ENCODE measurements around the gene DEFB116.

The DEFB116 gene

DNA sequence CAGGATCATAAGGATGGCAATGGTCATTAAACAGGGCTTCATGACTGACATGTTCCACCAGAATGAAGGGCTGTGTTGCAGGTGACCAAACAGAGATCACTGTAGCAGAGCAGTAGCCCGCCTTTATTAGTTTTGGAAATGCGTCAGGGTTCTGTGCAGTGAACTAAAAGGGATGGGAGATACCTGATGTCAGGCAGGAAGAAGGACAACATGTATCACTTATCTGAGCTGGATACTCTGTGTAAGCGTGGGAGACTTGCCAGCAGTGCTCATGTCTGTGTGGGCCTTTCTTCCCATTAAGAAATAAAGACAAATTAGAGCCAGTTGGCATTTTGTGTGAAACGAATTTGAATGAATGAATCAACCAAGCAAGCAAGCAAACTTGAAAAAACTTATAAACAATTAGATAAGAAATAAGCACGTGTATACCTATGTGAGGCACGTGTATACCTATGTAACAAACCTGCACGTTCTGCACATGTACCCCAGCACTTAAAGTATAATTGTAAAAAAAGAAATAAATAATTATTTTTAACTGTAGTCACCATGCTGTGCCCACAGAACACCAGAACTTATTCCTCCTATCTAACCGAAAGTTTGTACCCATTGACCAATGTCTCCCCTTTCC, at the start of gene DEFB116:
Gene DEFB116 (minus strand): TSS at position 51 of the 628 bp plus-strand sequence. CDS start 0 bp downstream, at position 51.
- Histone ChIP-seq H3K9ac (ENCODE audit: low read length) (no peak within 1 kb of the TSS), H3K27me3 (replicated peaks; ENCODE audit: insufficient read depth, low read length) (no peaks in the 10 kb centered on the region), H3K4me3 (ENCODE audit: low read length) (no peak within 1 kb of the TSS), H3K4me2 (ENCODE audit: low read depth, low read length) (no peak within 1 kb of the TSS), H3K79me2 (ENCODE audit: low read length) (no peaks in the 10 kb centered on the region), H3F3A (ENCODE audit: insufficient read depth, low read length) (no peaks in the 10 kb centered on the region), H4K20me1 (ENCODE audit: insufficient read depth, low read length) (no peaks in the 10 kb centered on the region), H3K9me3 (replicated peaks; ENCODE audit: insufficient read depth, low read length) (no peaks in the 10 kb centered on the region), H2AFZ (ENCODE audit: low read length) (no peak within 1 kb of the TSS), H3K27ac (ENCODE audit: low read length) (no peak within 1 kb of the TSS), H3K9me2 (replicated peaks; ENCODE audit: insufficient read depth, low read length) (no peaks in the 10 kb centered on the region), H3K4me1 (ENCODE audit: low read length) (no peaks in the 10 kb centered on the region), H3K36me3 (replicated peaks; ENCODE audit: insufficient read depth, low read length) (no peaks in the 10 kb centered on the region)
- no peak for DNase-seq
- TF ChIP-seq EZH2 (optimal IDR thresholded peaks at IDR 0.05; ENCODE audit: low read depth, low read length) (no peak), EZH2phosphoT487 (IDR thresholded peaks at IDR 0.05; ENCODE audit: low read length) (no peak)
- TF ChIP-seq, protein P1, sequence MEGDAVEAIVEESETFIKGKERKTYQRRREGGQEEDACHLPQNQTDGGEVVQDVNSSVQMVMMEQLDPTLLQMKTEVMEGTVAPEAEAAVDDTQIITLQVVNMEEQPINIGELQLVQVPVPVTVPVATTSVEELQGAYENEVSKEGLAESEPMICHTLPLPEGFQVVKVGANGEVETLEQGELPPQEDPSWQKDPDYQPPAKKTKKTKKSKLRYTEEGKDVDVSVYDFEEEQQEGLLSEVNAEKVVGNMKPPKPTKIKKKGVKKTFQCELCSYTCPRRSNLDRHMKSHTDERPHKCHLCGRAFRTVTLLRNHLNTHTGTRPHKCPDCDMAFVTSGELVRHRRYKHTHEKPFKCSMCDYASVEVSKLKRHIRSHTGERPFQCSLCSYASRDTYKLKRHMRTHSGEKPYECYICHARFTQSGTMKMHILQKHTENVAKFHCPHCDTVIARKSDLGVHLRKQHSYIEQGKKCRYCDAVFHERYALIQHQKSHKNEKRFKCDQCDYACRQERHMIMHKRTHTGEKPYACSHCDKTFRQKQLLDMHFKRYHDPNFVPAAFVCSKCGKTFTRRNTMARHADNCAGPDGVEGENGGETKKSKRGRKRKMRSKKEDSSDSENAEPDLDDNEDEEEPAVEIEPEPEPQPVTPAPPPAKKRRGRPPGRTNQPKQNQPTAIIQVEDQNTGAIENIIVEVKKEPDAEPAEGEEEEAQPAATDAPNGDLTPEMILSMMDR (IDR thresholded peaks at IDR 0.05; ENCODE audit: low read length) = no peak

DNA sequence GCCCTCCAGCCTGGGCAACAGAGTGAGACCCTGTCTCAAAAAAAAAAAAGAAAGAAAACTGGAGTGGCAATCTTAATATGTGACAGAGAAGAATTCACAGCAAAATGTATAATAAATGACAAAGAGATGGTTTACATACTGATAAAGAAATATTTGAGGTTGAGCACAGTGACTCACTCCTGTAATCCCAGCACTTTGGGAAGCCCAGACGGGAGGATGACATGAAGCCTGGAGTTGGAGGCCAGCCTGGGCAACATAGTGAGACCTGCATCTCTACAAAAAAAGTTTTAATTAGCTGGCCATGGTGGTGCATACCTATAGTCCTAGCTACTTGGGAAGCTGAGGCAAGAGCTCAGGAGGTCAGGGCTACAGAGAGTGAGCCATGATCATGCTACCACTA, 47.6 kb upstream of the DEFB116 start:
- Histone ChIP-seq H3K4me1 (ENCODE audit: low read length) (no peaks in the 10 kb centered on the region), H3K79me2 (ENCODE audit: low read length) (no peaks in the 10 kb centered on the region), H3K9ac (ENCODE audit: low read length) (no peak overlapping the region), H3K9me2 (replicated peaks; ENCODE audit: insufficient read depth, low read length) (no peaks in the 10 kb centered on the region), H3K36me3 (replicated peaks; ENCODE audit: insufficient read depth, low read length) (no peaks in the 10 kb centered on the region), H3K27me3 (replicated peaks; ENCODE audit: insufficient read depth, low read length) (no peaks in the 10 kb centered on the region), H3K9me3 (replicated peaks; ENCODE audit: insufficient read depth, low read length) (no peaks in the 10 kb centered on the region), H4K20me1 (ENCODE audit: insufficient read depth, low read length) (no peaks in the 10 kb centered on the region), H3K4me2 (ENCODE audit: low read depth, low read length) (no peak overlapping the region), H3K4me3 (ENCODE audit: low read length) (no peak overlapping the region), H3F3A (ENCODE audit: insufficient read depth, low read length) (no peaks in the 10 kb centered on the region), H2AFZ (ENCODE audit: low read length) (no peak overlapping the region), H3K27ac (ENCODE audit: low read length) (no peak overlapping the region)
- no peak for DNase-seq
- TF ChIP-seq EZH2phosphoT487 (IDR thresholded peaks at IDR 0.05; ENCODE audit: low read length) = no peak
- TF ChIP-seq EZH2 (optimal IDR thresholded peaks at IDR 0.05; ENCODE audit: low read depth, low read length) = no peak
- TF ChIP-seq, protein P1 (IDR thresholded peaks at IDR 0.05; ENCODE audit: low read length) = no peak

- H3K9me2 ChIP-seq (replicated peaks; ENCODE audit: insufficient read depth, low read length) = no peaks in the 10 kb centered on the region
- H3K4me3 ChIP-seq (ENCODE audit: low read length) = no peak overlapping the region
- H3K27ac ChIP-seq (ENCODE audit: low read length) = no peak overlapping the region
- H2AFZ ChIP-seq (ENCODE audit: low read length) = no peak overlapping the region
- TF ChIP-seq, protein P1 (IDR thresholded peaks at IDR 0.05; ENCODE audit: low read length) = no peak
- no peak for TF ChIP-seq EZH2phosphoT487 (IDR thresholded peaks at IDR 0.05; ENCODE audit: low read length)
- TF ChIP-seq EZH2 (optimal IDR thresholded peaks at IDR 0.05; ENCODE audit: low read depth, low read length) = no peak
- H3K4me2 ChIP-seq (ENCODE audit: low read depth, low read length) = no peak overlapping the region
- no peaks in the 10 kb centered on the region for H3K4me1 ChIP-seq (ENCODE audit: low read length)
- no peak for DNase-seq
- H3K36me3 ChIP-seq (replicated peaks; ENCODE audit: insufficient read depth, low read length) = no peaks in the 10 kb centered on the region
- H3K9ac ChIP-seq (ENCODE audit: low read length) = no peak overlapping the region
- H3F3A ChIP-seq (ENCODE audit: insufficient read depth, low read length) = no peaks in the 10 kb centered on the region
- H3K27me3 ChIP-seq (replicated peaks; ENCODE audit: insufficient read depth, low read length) = no peaks in the 10 kb centered on the region
- H3K79me2 ChIP-seq (ENCODE audit: low read length) = no peaks in the 10 kb centered on the region
- H3K9me3 ChIP-seq (replicated peaks; ENCODE audit: insufficient read depth, low read length) = no peaks in the 10 kb centered on the region
- H4K20me1 ChIP-seq (ENCODE audit: insufficient read depth, low read length) = no peaks in the 10 kb centered on the region
Measured at GRCh38 chr20:31341470-31341869, 33.1 kb upstream of the DEFB116 start.
